ENCODE results near the gene TMEM255B.

The TMEM255B gene

GRCh38 chr13:113862191-113862930 is 103.3 kb downstream of the TMEM255B start:
- DNase-seq (ENCODE audit: low read depth in 2 of 2), result no peak

- no peak for DNase-seq (ENCODE audit: low read depth in 2 of 2)
These were observed 104.0 kb downstream of the TMEM255B start for GRCh38 chr13:113862931-113863523.

GRCh38 chr13:113863524-113864272 is 104.7 kb downstream of the TMEM255B start, which contains the start of gene GAS6:
GAS6 (minus strand) TSS chr13:113864076; CDS start chr13:113863920, 156 bp downstream.
- no peak for DNase-seq (ENCODE audit: low read depth in 2 of 2)

- no peak for DNase-seq (ENCODE audit: low read depth in 2 of 2)
These were observed 105.4 kb downstream of the TMEM255B start for GRCh38 chr13:113864273-113864890.

GRCh38 chr13:113865427-113865826 is 106.4 kb downstream of the TMEM255B start:
- DNase-seq (ENCODE audit: low read depth in 2 of 2), result no peak

Data from stimulated activated CD8-positive, alpha-beta memory T cell treated with anti-CD3 and anti-CD28 coated beads, Interleukin-15, amount 100 ng/mL, for 4 hours (primary cell).